HG03039 (cell line): ENCODE data around the gene OR4A47.
"Not testable (repeated sequence)": the region's sequence is repeated elsewhere in the genome, so short reads cannot be mapped to it uniquely, and the experiment has no call there.

Experiments used
- ATAC-seq: cut with Tn5 transposase; IDR thresholded peaks from one replicate; pipeline ENCODE4 v1.9.1; 2021; ENCODE audit warnings: mild to moderate bottlenecking, moderate library complexity; ENCODE audit not compliant: unreplicated experiment

OR4A47 gene

GRCh38 chr11:48488493-48488892, at the start of gene OR4A47:
TSS of gene OR4A47 (plus strand) at chr11:48488793. CDS start at chr11:48488793, 0 bp downstream.
- not testable (repeated sequence) for ATAC-seq

DNA sequence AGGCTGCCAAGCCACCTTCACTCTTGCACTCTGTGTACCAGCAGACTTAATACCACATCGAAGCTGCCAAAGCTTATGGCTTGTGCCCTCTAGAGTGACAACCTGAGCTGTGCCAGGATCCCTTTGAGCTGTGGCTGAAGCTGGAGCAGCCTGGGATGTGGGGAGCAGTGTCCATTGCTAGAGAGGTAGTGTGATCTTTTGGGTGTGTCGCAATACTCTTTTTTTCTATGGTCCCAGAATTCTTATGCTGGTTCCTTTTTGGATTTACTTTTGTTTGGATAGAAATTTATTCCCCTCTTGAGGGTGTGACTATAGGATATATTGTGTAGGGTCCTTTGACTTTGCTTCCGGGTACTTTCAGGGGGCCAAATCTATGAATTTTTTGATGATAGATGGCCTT, 32.7 kb upstream of the OR4A47 start:
- not testable (repeated sequence) for ATAC-seq

DNA sequence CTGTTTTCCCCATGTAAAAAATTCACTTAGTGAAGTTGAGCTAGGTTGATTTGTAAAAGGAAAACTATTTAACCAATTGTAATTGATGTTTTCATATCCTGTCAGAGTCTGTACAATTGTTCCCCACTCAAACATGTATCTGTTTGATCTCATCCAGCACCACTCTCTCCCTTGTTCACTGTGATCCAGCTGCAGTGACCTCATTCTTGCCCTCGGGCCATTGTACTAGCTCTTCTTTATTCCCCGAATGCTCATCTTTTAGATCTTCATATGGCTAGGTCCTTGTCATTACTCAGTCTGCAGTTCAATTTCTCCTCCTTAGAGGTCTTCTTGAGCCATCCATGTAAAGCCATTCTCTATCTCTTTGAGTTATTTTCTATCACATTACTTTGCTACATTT, 14.6 kb upstream of the OR4A47 start:
- not testable (repeated sequence) for ATAC-seq

- ATAC-seq, result not testable (repeated sequence)
These were observed 13.9 kb upstream of the OR4A47 start for GRCh38 chr11:48474703-48475102.

GRCh38 chr11:48506169-48506568, 17.6 kb downstream of the OR4A47 start:
- not testable (repeated sequence) for ATAC-seq

GRCh38 chr11:48538991-48539390, 50.4 kb downstream of the OR4A47 start:
- ATAC-seq, result no peak
